Measurements from ENCODE around the gene SAPCD2. TPM values are rescaled to one million over a fixed set of nuclear protein-coding genes. Genes with fewer than 3 reads are reported as not detected.

SAPCD2 gene
- total and polyA plus RNA-seq, 2 experiments from 2014 or later: 13.4 to 60.3 TPM

DNA sequence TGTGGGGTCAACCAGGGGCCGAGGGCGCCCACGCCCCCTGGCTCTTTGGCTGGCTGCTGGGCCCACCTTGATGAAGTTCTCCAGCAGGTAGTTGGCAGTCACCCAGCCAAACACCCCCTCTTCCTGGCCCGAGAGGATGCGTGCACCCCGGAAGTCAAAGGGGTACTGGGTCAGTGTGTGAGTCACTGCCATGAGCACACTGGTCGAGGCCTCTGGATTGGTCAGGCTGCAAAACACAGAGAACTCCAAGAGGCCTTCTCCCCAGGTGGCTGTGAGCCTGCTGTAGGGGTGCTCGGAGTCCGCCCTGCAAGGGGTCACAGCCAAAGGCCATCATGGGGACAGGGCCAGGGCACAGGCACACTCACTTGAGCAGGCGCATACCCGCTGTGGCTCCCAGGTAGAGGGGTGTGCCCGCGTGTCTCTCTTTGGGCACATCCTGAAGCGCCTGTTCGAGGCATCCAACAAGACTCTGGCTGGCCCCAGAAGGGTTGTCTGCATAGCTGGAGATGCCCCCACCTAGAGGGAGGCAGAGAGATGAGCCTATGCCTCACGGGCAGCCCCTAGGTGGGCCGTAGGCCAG, 19.1 kb downstream of the SAPCD2 start:
- peaks cover 57% of the 10 kb centered on the region for H3K27me3 Mint-ChIP-seq (ENCODE audit: insufficient read depth, low read depth, poor library complexity)
- peaks cover 4% of the 10 kb centered on the region; the same call in 1 of the 3 replicates for H3K4me1 Mint-ChIP-seq
- ATAC-seq: no peak

More for the DNA sequence above, 19.1 kb downstream of the SAPCD2 start:
- H3K27ac ChIP-seq (ENCODE audit: low read depth): no peak overlapping the region
- no peaks in the 10 kb centered on the region for H3K36me3 ChIP-seq (ENCODE audit: insufficient read depth)
- no peak overlapping the region for H2AFZ ChIP-seq
- no peak for DNase-seq (ENCODE audit: low spot score)
- H3K9me2 ChIP-seq (ENCODE audit: insufficient read depth): no peaks in the 10 kb centered on the region
- TF ChIP-seq POLR2AphosphoS5 (IDR thresholded peaks at IDR 0.05; ENCODE audit: low read depth) (no peak), ZNF114 (CRISPR knock-in tag; IDR thresholded peaks at IDR 0.05) (no peak), STAT1 (IDR thresholded peaks at IDR 0.05; ENCODE audit: unreplicated experiment) (no peak), NANOG (IDR thresholded peaks at IDR 0.05; ENCODE audit: borderline replicate concordance) (no peak), ZNF331 (CRISPR knock-in tag; IDR thresholded peaks at IDR 0.05; ENCODE audit: low read depth) (no peak), EZH2phosphoT487 (IDR thresholded peaks at IDR 0.05; ENCODE audit: unreplicated experiment) (no peak), CREB1 (CRISPR knock-in tag; IDR thresholded peaks at IDR 0.05; ENCODE audit: low read depth) (no peak), EZH2 (IDR thresholded peaks at IDR 0.05; ENCODE audit: low read depth, unreplicated experiment) (no peak), JUNB (IDR thresholded peaks at IDR 0.05; ENCODE audit: unreplicated experiment) (no peak)
- TF ChIP-seq, protein P1, sequence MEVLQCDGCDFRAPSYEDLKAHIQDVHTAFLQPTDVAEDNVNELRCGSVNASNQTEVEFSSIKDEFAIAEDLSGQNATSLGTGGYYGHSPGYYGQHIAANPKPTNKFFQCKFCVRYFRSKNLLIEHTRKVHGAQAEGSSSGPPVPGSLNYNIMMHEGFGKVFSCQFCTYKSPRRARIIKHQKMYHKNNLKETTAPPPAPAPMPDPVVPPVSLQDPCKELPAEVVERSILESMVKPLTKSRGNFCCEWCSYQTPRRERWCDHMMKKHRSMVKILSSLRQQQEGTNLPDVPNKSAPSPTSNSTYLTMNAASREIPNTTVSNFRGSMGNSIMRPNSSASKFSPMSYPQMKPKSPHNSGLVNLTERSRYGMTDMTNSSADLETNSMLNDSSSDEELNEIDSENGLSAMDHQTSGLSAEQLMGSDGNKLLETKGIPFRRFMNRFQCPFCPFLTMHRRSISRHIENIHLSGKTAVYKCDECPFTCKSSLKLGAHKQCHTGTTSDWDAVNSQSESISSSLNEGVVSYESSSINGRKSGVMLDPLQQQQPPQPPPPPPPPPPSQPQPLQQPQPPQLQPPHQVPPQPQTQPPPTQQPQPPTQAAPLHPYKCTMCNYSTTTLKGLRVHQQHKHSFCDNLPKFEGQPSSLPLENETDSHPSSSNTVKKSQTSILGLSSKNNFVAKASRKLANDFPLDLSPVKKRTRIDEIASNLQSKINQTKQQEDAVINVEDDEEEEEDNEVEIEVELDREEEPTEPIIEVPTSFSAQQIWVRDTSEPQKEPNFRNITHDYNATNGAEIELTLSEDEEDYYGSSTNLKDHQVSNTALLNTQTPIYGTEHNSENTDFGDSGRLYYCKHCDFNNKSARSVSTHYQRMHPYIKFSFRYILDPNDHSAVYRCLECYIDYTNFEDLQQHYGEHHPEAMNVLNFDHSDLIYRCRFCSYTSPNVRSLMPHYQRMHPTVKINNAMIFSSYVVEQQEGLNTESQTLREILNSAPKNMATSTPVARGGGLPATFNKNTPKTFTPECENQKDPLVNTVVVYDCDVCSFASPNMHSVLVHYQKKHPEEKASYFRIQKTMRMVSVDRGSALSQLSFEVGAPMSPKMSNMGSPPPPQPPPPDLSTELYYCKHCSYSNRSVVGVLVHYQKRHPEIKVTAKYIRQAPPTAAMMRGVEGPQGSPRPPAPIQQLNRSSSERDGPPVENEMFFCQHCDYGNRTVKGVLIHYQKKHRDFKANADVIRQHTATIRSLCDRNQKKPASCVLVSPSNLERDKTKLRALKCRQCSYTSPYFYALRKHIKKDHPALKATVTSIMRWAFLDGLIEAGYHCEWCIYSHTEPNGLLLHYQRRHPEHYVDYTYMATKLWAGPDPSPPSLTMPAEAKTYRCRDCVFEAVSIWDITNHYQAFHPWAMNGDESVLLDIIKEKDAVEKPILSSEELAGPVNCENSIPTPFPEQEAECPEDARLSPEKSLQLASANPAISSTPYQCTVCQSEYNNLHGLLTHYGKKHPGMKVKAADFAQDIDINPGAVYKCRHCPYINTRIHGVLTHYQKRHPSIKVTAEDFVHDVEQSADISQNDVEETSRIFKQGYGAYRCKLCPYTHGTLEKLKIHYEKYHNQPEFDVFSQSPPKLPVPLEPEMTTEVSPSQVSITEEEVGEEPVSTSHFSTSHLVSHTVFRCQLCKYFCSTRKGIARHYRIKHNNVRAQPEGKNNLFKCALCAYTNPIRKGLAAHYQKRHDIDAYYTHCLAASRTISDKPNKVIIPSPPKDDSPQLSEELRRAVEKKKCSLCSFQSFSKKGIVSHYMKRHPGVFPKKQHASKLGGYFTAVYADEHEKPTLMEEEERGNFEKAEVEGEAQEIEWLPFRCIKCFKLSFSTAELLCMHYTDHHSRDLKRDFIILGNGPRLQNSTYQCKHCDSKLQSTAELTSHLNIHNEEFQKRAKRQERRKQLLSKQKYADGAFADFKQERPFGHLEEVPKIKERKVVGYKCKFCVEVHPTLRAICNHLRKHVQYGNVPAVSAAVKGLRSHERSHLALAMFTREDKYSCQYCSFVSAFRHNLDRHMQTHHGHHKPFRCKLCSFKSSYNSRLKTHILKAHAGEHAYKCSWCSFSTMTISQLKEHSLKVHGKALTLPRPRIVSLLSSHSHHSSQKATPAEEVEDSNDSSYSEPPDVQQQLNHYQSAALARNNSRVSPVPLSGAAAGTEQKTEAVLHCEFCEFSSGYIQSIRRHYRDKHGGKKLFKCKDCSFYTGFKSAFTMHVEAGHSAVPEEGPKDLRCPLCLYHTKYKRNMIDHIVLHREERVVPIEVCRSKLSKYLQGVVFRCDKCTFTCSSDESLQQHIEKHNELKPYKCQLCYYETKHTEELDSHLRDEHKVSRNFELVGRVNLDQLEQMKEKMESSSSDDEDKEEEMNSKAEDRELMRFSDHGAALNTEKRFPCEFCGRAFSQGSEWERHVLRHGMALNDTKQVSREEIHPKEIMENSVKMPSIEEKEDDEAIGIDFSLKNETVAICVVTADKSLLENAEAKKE (CRISPR knock-in tag; IDR thresholded peaks at IDR 0.05): no peak
- TF ChIP-seq, protein P2, sequence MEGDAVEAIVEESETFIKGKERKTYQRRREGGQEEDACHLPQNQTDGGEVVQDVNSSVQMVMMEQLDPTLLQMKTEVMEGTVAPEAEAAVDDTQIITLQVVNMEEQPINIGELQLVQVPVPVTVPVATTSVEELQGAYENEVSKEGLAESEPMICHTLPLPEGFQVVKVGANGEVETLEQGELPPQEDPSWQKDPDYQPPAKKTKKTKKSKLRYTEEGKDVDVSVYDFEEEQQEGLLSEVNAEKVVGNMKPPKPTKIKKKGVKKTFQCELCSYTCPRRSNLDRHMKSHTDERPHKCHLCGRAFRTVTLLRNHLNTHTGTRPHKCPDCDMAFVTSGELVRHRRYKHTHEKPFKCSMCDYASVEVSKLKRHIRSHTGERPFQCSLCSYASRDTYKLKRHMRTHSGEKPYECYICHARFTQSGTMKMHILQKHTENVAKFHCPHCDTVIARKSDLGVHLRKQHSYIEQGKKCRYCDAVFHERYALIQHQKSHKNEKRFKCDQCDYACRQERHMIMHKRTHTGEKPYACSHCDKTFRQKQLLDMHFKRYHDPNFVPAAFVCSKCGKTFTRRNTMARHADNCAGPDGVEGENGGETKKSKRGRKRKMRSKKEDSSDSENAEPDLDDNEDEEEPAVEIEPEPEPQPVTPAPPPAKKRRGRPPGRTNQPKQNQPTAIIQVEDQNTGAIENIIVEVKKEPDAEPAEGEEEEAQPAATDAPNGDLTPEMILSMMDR (conservative IDR thresholded peaks at IDR 0.05; ENCODE audit: low read depth in 2 of 2): no peak
- TF ChIP-seq, protein P3, sequence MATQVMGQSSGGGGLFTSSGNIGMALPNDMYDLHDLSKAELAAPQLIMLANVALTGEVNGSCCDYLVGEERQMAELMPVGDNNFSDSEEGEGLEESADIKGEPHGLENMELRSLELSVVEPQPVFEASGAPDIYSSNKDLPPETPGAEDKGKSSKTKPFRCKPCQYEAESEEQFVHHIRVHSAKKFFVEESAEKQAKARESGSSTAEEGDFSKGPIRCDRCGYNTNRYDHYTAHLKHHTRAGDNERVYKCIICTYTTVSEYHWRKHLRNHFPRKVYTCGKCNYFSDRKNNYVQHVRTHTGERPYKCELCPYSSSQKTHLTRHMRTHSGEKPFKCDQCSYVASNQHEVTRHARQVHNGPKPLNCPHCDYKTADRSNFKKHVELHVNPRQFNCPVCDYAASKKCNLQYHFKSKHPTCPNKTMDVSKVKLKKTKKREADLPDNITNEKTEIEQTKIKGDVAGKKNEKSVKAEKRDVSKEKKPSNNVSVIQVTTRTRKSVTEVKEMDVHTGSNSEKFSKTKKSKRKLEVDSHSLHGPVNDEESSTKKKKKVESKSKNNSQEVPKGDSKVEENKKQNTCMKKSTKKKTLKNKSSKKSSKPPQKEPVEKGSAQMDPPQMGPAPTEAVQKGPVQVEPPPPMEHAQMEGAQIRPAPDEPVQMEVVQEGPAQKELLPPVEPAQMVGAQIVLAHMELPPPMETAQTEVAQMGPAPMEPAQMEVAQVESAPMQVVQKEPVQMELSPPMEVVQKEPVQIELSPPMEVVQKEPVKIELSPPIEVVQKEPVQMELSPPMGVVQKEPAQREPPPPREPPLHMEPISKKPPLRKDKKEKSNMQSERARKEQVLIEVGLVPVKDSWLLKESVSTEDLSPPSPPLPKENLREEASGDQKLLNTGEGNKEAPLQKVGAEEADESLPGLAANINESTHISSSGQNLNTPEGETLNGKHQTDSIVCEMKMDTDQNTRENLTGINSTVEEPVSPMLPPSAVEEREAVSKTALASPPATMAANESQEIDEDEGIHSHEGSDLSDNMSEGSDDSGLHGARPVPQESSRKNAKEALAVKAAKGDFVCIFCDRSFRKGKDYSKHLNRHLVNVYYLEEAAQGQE (IDR thresholded peaks at IDR 0.05; ENCODE audit: unreplicated experiment): no peak
- TF ChIP-seq, protein P4, sequence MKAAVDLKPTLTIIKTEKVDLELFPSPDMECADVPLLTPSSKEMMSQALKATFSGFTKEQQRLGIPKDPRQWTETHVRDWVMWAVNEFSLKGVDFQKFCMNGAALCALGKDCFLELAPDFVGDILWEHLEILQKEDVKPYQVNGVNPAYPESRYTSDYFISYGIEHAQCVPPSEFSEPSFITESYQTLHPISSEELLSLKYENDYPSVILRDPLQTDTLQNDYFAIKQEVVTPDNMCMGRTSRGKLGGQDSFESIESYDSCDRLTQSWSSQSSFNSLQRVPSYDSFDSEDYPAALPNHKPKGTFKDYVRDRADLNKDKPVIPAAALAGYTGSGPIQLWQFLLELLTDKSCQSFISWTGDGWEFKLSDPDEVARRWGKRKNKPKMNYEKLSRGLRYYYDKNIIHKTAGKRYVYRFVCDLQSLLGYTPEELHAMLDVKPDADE (IDR thresholded peaks at IDR 0.05): no peak
- H3K79me2 ChIP-seq (replicated peaks; ENCODE audit: insufficient read depth): no peaks in the 10 kb centered on the region
- no peaks in the 10 kb centered on the region for H3K4me1 ChIP-seq (ENCODE audit: insufficient read depth)
- no peaks in the 10 kb centered on the region for H3K36me3 Mint-ChIP-seq (ENCODE audit: low read depth)
- no peak overlapping the region for H3K4me3 ChIP-seq
- H4K20me1 ChIP-seq (replicated peaks; ENCODE audit: insufficient read depth): no peaks in the 10 kb centered on the region; the same call in 1 of the 2 replicates
- no peak overlapping the region for H3K27ac Mint-ChIP-seq
- no peak overlapping the region for H3K4me3 Mint-ChIP-seq
- H3K9me3 Mint-ChIP-seq: no peaks in the 10 kb centered on the region
- 0 out of 2 replicates have a peak, but pooled peaks cover 2% of the 10 kb centered on the region for H3F3A ChIP-seq (replicated peaks; ENCODE audit: low read depth)
- peaks cover 57% of the 10 kb centered on the region for H3K27me3 ChIP-seq (ENCODE audit: insufficient read depth)
- no peak overlapping the region for H3K4me2 ChIP-seq
